AG04450 (cell line): Measurements from ENCODE around the gene PIR. TPM values are rescaled to one million over a fixed set of nuclear protein-coding genes. Genes with fewer than 3 reads are reported as not detected.
A peak's percentile ranks its signal among the peaks of the same experiment; 100 is the strongest.

Experiments used
- CTCF ChIA-PET: fragments of 300-600, 350-600 bp; formaldehyde crosslinking; extraction: SDS; loops from one replicate; lab custom pipeline; 2022; ENCODE audit warnings: antibody characterized with exemption, inconsistent platforms; lab: Charles Lee
- POLR2A ChIA-PET: fragments of 350-600 bp; formaldehyde crosslinking; extraction: SDS; loops from one replicate; lab custom pipeline; 2021; ENCODE audit warnings: antibody characterized with exemption, inconsistent platforms; lab: Yijun Ruan, JAX
- DNase-seq: peaks from one replicate; pipeline ENCODE4 v3.0.0-alpha.2; 2011; ENCODE audit warnings: low read depth, low spot score
- H3K27ac ChIP-seq: one replicate; pipeline ENCODE4 v1.5.1; 2012; ENCODE audit warnings: low read depth, low read length, control low read depth
- H3K27me3 ChIP-seq: one replicate; pipeline ENCODE4 v1.6.0; 2012; ENCODE audit warnings: low read length; ENCODE audit not compliant: control insufficient read depth, insufficient read depth
- H3K4me3 ChIP-seq: 2 replicates; pipeline ENCODE4 v1.5.1; 2011; ENCODE audit warnings: mild to moderate bottlenecking, low read depth, low read length, control low read depth
- H3K9me3 ChIP-seq: 2 replicates; pipeline ENCODE4 v1.5.1; 2012; ENCODE audit warnings: low read length; ENCODE audit not compliant: control insufficient read depth, insufficient read depth
- CTCF ChIP-seq: IDR thresholded peaks from 2 replicates; pipeline ENCODE4 v1.5.1; 2011; ENCODE audit warnings: low read depth, low read length, control low read depth, inconsistent platforms
- polyA plus RNA-seq: library from polyadenylated mRNA; depleted of rRNA; stranded (reverse); fragments of >200 nt; gene quantifications from 2 replicates; pipeline ENCODE4 v1.2.3, GENCODE V29; 2011

The PIR gene
- polyA plus RNA-seq, 1 experiment: 42.5 TPM

GRCh38 chrX:15469613-15470012 lies 23.5 kb downstream of the PIR start:
- CTCF ChIA-PET: interaction anchor here (0.7 to 6.9 kb wide), 7 partner anchors 14 to 130 kb away, joined by 3 to 206 read pairs (median 5); no protein-coding TSS in a partner anchor
- DNase-seq: no peak
- Histone ChIP-seq H3K9me3 (no peaks in the 10 kb centered on the region), H3K27me3 (no peaks in the 10 kb centered on the region), H3K4me3 (no peak overlapping the region), H3K27ac (no peak overlapping the region)
- TF ChIP-seq CTCF: no peak
- POLR2A ChIA-PET: interaction anchor here (0.7 kb wide), 1 partner anchor 136 kb away, joined by 5 read pairs; no protein-coding TSS in a partner anchor

- DNase-seq: peak; percentile 20
- Histone ChIP-seq H3K4me3 (no peak overlapping the region), H3K27me3 (no peaks in the 10 kb centered on the region), H3K27ac (no peak overlapping the region), H3K9me3 (no peaks in the 10 kb centered on the region)
- TF ChIP-seq CTCF: peak; percentile 52
- CTCF ChIA-PET: interaction anchor here (0.7 to 6.9 kb wide), 13 partner anchors 9 to 168 kb away, joined by 3 to 206 read pairs (median 6); no protein-coding TSS in a partner anchor
- POLR2A ChIA-PET: no interaction called here
Measured at GRCh38 chrX:15468036-15468435, 25.1 kb downstream of the PIR start.

- ChIA-PET POLR2A (interaction anchor here (0.6 kb wide), 1 partner anchor 60 kb away, joined by 4 read pairs; no protein-coding TSS in a partner anchor), CTCF (interaction anchor here (1.0 to 6.9 kb wide), 3 partner anchors 84 to 123 kb away, joined by 3 to 206 read pairs (median 12); no protein-coding TSS in a partner anchor)
- Histone ChIP-seq H3K27ac (no peak overlapping the region), H3K27me3 (no peaks in the 10 kb centered on the region), H3K9me3 (no peaks in the 10 kb centered on the region), H3K4me3 (no peak overlapping the region)
- no peak for TF ChIP-seq CTCF
- DNase-seq: no peak
Measured at GRCh38 chrX:15465896-15466651, 27.1 kb downstream of the PIR start.

GRCh38 chrX:15465347-15465746 lies 27.8 kb downstream of the PIR start:
- Histone ChIP-seq H3K27ac (no peak overlapping the region), H3K4me3 (no peak overlapping the region), H3K27me3 (no peaks in the 10 kb centered on the region), H3K9me3 (no peaks in the 10 kb centered on the region)
- ChIA-PET POLR2A (no interaction called here), CTCF (interaction anchor here (0.5 to 6.9 kb wide), 3 partner anchors 13 to 116 kb away, joined by 8 to 206 read pairs (median 12); no protein-coding TSS in a partner anchor)
- no peak for DNase-seq
- TF ChIP-seq CTCF: no peak

- no peak for DNase-seq
- Histone ChIP-seq H3K27me3 (no peaks in the 10 kb centered on the region), H3K9me3 (no peaks in the 10 kb centered on the region), H3K4me3 (no peak overlapping the region), H3K27ac (no peak overlapping the region)
- CTCF ChIA-PET: interaction anchor here (6.9 kb wide), 1 partner anchor 115 kb away, joined by 206 read pairs; no protein-coding TSS in a partner anchor
- no peak for TF ChIP-seq CTCF
- POLR2A ChIA-PET: no interaction called here
Measured at GRCh38 chrX:15464704-15465103, 28.4 kb downstream of the PIR start.
